Cardiac fibroblast (primary cell): ENCODE measurements around the gene C9.

Experiments
- DNase-seq, 2 donors: peaks; one replicate each; pipeline versions ENCODE4 v3.0.0 to v3.0.0-alpha.2; 2010; ENCODE audit warnings: low read depth in 2 of 2
- H3K4me3 ChIP-seq, 2 donors: replicated peaks in 1 of 2; 1 replicate in 1 of 2; 2 replicates in 1 of 2; pipeline ENCODE4 v1.5.1; 2011; ENCODE audit warnings: low read depth in 2 of 2, low read length in 2 of 2, mild to moderate bottlenecking in 2 of 2, moderate library complexity in 1 of 2
- TF ChIP-seq, protein P1 (sequence below): IDR thresholded peaks from one replicate; pipeline ENCODE4 v1.5.1; 2011; ENCODE audit warnings: low read depth, mild to moderate bottlenecking, low read length, inconsistent platforms

The C9 gene

DNA sequence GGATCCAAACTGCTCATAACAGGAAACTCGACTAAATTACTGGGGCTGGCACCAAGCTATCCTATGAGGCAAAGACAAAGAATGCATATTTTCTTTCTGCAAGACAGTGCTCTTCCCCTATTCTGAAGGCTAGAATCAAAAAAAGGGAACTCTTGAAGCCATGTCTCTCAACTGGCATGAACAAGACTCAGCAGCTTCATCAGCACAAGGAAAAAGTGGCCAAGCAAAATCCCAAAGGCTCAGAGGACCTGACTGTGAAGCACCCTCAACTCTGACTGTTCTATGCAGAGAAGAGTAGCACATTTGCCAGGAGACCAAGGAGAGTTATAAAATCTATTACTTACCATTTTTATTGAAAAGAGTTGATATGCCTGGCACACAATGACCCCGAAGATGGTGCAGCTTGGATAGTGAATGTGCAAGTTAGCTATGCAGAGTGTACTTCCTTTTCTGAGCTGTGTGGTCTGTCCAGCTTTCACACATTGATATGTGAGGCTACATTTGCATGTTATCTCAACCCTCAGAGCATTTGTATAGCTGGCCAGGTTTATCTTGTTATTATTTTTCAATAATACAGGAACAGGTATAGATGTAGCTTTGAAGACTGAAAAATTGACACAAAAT lies 94.0 kb downstream of the C9 start:
- H3K4me3 ChIP-seq, result no peak overlapping the region
- no peak for DNase-seq

DNA sequence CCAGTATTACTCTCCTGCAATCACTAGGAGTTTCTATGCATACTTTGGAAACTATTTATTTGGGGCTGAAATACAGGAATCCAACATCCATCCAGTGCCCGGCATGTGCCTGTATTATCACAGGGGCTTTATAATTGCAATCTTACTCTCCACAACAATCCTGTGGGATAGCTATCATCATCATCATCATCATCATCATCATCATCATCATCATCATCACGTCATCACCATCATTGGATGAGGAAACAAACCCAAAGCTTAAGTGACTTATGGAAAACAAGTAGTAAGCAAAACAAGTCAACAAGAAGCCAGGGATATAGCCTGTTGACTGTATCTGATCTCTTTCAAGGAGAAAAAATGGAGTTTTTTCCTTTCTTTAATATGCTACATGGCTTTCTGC lies 97.1 kb downstream of the C9 start:
- DNase-seq, result no peak
- TF ChIP-seq, protein P1, sequence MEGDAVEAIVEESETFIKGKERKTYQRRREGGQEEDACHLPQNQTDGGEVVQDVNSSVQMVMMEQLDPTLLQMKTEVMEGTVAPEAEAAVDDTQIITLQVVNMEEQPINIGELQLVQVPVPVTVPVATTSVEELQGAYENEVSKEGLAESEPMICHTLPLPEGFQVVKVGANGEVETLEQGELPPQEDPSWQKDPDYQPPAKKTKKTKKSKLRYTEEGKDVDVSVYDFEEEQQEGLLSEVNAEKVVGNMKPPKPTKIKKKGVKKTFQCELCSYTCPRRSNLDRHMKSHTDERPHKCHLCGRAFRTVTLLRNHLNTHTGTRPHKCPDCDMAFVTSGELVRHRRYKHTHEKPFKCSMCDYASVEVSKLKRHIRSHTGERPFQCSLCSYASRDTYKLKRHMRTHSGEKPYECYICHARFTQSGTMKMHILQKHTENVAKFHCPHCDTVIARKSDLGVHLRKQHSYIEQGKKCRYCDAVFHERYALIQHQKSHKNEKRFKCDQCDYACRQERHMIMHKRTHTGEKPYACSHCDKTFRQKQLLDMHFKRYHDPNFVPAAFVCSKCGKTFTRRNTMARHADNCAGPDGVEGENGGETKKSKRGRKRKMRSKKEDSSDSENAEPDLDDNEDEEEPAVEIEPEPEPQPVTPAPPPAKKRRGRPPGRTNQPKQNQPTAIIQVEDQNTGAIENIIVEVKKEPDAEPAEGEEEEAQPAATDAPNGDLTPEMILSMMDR, result no peak
- H3K4me3 ChIP-seq, result no peak overlapping the region

More for the DNA sequence above, 94.0 kb downstream of the C9 start:
- TF ChIP-seq, protein P1, result no peak

DNA sequence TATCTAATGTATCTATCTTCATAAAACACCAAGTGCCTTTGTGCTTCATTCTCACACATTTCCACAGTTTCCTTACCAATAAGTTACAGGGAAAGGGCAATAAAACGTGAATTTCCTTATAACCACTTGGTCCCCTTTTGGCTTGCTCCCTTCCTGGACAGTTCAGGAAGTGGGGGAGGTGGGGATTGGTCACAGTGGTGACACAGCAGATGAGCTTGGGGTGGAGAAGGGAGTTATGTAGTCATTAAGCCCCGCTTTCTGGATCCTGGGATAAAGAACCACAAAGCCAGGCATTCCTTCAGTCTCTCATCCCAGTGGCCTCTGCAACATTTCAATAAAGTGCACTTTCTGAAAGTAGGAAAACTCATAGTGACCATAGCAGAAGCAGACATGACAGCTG lies 97.9 kb downstream of the C9 start:
- H3K4me3 ChIP-seq, result no peak overlapping the region
- TF ChIP-seq, protein P1, result no peak
- peak in 1 of 2 donors; percentile 23 for DNase-seq

DNA sequence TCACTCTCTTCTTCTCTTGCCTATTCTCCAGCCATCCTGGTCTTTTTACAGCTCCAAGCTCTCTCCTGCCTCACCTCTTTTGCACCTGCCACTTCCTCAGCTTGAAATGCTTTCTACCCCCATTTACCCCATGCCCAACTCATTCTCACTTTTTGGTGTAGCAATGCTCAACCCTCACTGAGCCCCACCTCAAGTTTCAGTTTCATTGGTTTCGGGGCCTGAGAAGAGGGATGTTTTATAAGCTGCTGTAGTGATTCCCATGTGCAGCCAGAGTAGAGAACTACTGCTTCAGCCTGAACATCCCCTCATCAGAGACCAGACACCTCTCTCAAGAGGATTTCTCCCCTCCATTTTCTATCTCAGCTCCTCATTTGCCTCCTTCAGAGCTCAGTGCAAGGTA lies 99.8 kb downstream of the C9 start:
- no peak for DNase-seq
- TF ChIP-seq, protein P1, result no peak
- H3K4me3 ChIP-seq, result no peak overlapping the region

DNA sequence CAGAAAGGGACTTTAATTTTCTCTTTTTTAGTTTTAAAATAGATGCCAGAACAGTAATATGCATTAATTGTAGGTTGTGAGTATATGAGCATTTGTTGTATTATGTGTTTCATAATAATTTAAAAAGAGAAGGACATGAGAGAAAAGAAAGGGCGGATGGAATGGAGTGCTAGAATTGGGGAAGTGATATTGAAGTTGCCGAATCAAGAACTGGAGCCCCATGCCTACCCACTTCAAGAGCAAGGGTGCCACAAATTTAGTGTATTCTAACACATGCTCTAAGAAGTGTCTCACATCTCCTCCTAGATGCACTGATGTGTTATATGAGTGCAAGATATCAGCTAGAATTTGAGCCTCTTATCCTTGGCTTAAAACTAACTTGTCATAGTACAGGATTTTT lies 101.3 kb downstream of the C9 start:
- H3K4me3 ChIP-seq, result no peak overlapping the region
- TF ChIP-seq, protein P1, result no peak
- no peak for DNase-seq

DNA sequence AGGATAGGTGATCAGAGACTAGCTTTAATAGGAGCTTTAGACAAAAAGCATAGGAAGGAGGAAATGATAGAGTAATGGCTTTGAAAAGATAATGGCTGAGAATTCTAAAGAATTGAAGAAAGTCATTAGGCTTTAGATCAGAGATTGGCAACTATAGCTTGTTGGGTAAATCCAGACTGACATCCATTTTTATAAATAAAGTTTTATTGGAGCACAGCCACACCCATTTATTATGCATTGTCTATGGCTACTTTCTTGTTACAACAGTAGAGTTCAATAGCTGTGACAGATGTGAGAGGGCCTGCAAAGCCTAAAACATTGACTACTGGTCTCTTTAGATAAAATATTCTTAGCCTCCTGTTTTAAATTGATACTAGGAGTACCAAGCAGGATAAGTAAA lies 104.2 kb downstream of the C9 start:
- H3K4me3 ChIP-seq, result no peak overlapping the region
- TF ChIP-seq, protein P1, result no peak
- no peak for DNase-seq

DNA sequence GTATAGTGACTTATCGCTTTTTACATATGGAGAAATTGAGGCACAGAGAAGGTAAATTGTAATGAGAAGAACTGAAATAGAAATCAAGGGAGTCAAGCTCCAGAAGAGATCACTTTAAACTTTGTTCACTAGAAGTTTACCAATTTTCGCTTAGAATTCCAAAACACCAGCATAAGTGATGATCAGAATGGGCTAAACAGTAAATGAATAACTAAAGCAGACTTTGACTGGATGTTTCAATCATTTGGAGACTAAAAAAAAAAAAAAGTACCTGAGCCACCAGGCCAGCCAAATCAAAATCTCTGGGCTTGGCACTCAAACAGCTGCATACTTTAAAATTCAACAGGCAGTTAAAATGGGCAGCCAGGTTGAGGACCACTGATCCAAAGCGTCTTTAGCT lies 106.7 kb downstream of the C9 start:
- no peak for DNase-seq
- H3K4me3 ChIP-seq, result no peak overlapping the region
- TF ChIP-seq, protein P1, result no peak
